B cell (primary cell): ENCODE data around the gene TCAP.

Experiments used
- CTCF ChIP-seq: fragments of 200-600 bp; IDR thresholded peaks from one replicate; pipeline ENCODE4 v1.8.0; 2022; ENCODE audit warnings: antibody characterized with exemption, mild to moderate bottlenecking
- EZH2 ChIP-seq: IDR thresholded peaks from 2 replicates; pipeline ENCODE4 v1.6.1; 2012; ENCODE audit warnings: borderline replicate concordance, low read depth, mild to moderate bottlenecking, moderate library complexity, low read length; ENCODE audit not compliant: insufficient read depth, poor library complexity, severe bottlenecking

- TF ChIP-seq CTCF (no peak), EZH2 (no peak)
These were observed 12.4 kb upstream of the TCAP start for GRCh38 chr17:39652587-39653315.
